ENCODE data around the gene TMEM140.

TMEM140 gene

GRCh38 chr7:135174941-135175340 is 27.1 kb downstream of the TMEM140 start:
- no peak for DNase-seq (ENCODE audit: low spot score)

GRCh38 chr7:135175931-135176330 is 28.1 kb downstream of the TMEM140 start:
- DNase-seq (ENCODE audit: low spot score): no peak

GRCh38 chr7:135177028-135177696 is 29.3 kb downstream of the TMEM140 start:
- DNase-seq (ENCODE audit: low spot score): no peak

GRCh38 chr7:135178364-135178763 is 30.5 kb downstream of the TMEM140 start:
- no peak for DNase-seq (ENCODE audit: low spot score)

- peak; percentile 67 for DNase-seq (ENCODE audit: low spot score)
Observed at GRCh38 chr7:135179321-135179925, 31.6 kb downstream of the TMEM140 start.

GRCh38 chr7:135180122-135180521 is 32.2 kb downstream of the TMEM140 start:
- no peak for DNase-seq (ENCODE audit: low spot score)

- DNase-seq (ENCODE audit: low spot score): no peak
Observed at GRCh38 chr7:135181261-135181928, 33.5 kb downstream of the TMEM140 start.

GRCh38 chr7:135181929-135182678 is 34.2 kb downstream of the TMEM140 start:
- DNase-seq (ENCODE audit: low spot score): no peak

- DNase-seq (ENCODE audit: low spot score): no peak
Observed at GRCh38 chr7:135183478-135183877, 35.6 kb downstream of the TMEM140 start.

- no peak for DNase-seq (ENCODE audit: low spot score)
Observed at GRCh38 chr7:135184254-135184841, 36.5 kb downstream of the TMEM140 start.

GRCh38 chr7:135185471-135186260 is 37.8 kb downstream of the TMEM140 start:
- DNase-seq (ENCODE audit: low spot score): no peak

- no peak for DNase-seq (ENCODE audit: low spot score)
Observed at GRCh38 chr7:135186261-135186540, 38.3 kb downstream of the TMEM140 start.

- no peak for DNase-seq (ENCODE audit: low spot score)
Observed at GRCh38 chr7:135186841-135187253, 39.0 kb downstream of the TMEM140 start.

- DNase-seq (ENCODE audit: low spot score): no peak
Observed at GRCh38 chr7:135188298-135188984, 40.6 kb downstream of the TMEM140 start.

GRCh38 chr7:135189221-135189662 is 41.4 kb downstream of the TMEM140 start:
- DNase-seq (ENCODE audit: low spot score): no peak

- no peak for DNase-seq (ENCODE audit: low spot score)
Observed at GRCh38 chr7:135189961-135190360, 42.1 kb downstream of the TMEM140 start.

GRCh38 chr7:135190703-135191102 is 42.8 kb downstream of the TMEM140 start:
- no peak for DNase-seq (ENCODE audit: low spot score)

GRCh38 chr7:135192914-135193536 is 45.2 kb downstream of the TMEM140 start:
- DNase-seq (ENCODE audit: low spot score): no peak

GRCh38 chr7:135193615-135194081 is 45.8 kb downstream of the TMEM140 start:
- no peak for DNase-seq (ENCODE audit: low spot score)

GRCh38 chr7:135194494-135195095 is 46.7 kb downstream of the TMEM140 start:
- no peak for DNase-seq (ENCODE audit: low spot score)

Data from HuH-7.5 (cell line).